ENCODE results near the gene UNC79. TPM values are rescaled to one million over a fixed set of nuclear protein-coding genes. Genes with fewer than 3 reads are reported as not detected.
A peak's percentile ranks its signal among the peaks of the same experiment; 100 is the strongest.

The UNC79 gene
- total and polyA plus RNA-seq, 4 donors, result 0.03 to 0.94 (median 0.14) TPM

DNA sequence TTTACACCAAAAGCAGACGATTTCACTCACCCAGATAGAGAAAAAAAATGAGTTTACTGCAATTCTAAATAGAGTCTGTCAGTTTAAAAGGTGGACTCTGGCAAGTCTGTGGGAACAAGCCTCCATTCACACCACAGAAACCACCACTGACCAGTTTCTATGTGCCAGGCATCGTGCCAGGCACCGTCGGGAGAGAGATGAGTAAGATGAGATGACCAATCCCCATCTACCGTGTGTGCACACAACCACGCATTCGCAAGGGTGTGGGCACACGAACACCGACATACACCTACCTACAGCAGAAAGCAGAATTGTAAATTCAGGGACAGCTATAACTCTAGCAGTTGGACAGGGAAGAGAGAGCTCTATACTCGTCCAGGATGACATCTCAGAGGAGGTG lies 299.3 kb downstream of the UNC79 start:
- Histone ChIP-seq H3K27ac (ENCODE audit: low read depth in 1 of 2, low read length in 1 of 2) (no peak overlapping the region), H3K9ac (ENCODE audit: insufficient read depth in 1 of 2, low read length in 2 of 2) (no peak overlapping the region), H3K36me3 (ENCODE audit: control insufficient read depth in 4 of 4, insufficient read depth in 4 of 4, low read length in 4 of 4) (no peaks in the 10 kb centered on the region), H3K9me3 (ENCODE audit: control insufficient read depth in 4 of 4, insufficient read depth in 3 of 4, low read length in 3 of 4) (peaks cover 0 to 3% (median 0%) of the 10 kb centered on the region in 4 donors), H3K4me3 (no peak overlapping the region), H3K27me3 (ENCODE audit: control insufficient read depth in 3 of 3, insufficient read depth in 3 of 3, low read length in 2 of 3) (no peaks in the 10 kb centered on the region), H3K4me1 (ENCODE audit: control insufficient read depth in 5 of 5, insufficient read depth in 5 of 5, low read length in 5 of 5) (no peaks in the 10 kb centered on the region)
- no peak for DNase-seq
- 81 to 90% methylated on average over 10 of the region's 10 CpGs for WGBS, 2 donors
- no peak for ATAC-seq (ENCODE audit: insufficient read depth, low FRiP score)
- TF ChIP-seq, protein P1, sequence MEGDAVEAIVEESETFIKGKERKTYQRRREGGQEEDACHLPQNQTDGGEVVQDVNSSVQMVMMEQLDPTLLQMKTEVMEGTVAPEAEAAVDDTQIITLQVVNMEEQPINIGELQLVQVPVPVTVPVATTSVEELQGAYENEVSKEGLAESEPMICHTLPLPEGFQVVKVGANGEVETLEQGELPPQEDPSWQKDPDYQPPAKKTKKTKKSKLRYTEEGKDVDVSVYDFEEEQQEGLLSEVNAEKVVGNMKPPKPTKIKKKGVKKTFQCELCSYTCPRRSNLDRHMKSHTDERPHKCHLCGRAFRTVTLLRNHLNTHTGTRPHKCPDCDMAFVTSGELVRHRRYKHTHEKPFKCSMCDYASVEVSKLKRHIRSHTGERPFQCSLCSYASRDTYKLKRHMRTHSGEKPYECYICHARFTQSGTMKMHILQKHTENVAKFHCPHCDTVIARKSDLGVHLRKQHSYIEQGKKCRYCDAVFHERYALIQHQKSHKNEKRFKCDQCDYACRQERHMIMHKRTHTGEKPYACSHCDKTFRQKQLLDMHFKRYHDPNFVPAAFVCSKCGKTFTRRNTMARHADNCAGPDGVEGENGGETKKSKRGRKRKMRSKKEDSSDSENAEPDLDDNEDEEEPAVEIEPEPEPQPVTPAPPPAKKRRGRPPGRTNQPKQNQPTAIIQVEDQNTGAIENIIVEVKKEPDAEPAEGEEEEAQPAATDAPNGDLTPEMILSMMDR (IDR thresholded peaks at IDR 0.05; ENCODE audit: control extremely low read depth, extremely low read depth), result no peak

DNA sequence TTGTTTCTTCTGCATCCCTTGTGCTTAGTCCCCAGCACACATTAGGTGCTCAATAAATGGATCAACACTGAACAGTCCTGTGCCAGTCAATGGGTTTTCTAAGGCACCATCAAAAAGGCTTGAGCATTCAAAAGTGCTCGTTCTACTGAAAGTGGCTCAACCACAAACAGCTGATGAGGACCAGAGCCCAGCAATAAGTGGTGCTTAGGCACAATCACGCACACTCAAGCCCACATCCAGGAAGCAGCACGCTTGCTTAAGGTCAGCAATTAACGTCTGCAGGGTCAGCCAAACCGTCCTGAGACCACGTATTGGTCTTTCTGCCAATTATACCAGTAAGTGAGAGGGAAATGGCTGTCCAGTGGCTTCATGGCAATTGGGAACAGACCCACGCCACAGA lies 301.0 kb downstream of the UNC79 start:
- TF ChIP-seq, protein P1 (IDR thresholded peaks at IDR 0.05; ENCODE audit: control extremely low read depth, extremely low read depth), result no peak
- ATAC-seq (ENCODE audit: insufficient read depth, low FRiP score) (peak; percentile 38), DNase-seq (no peak)
- 25 to 32% methylated on average over 7 of the region's 7 CpGs for whole genome bisulfite sequencing, 2 donors
- H3K27me3 ChIP-seq (ENCODE audit: control insufficient read depth in 3 of 3, insufficient read depth in 3 of 3, low read length in 2 of 3), result no peaks in the 10 kb centered on the region
- H3K27ac ChIP-seq (ENCODE audit: low read depth in 1 of 2, low read length in 1 of 2), result no peak overlapping the region
- H3K9ac ChIP-seq (ENCODE audit: insufficient read depth in 1 of 2, low read length in 2 of 2), result no peak overlapping the region
- no peaks in the 10 kb centered on the region for H3K9me3 ChIP-seq (ENCODE audit: control insufficient read depth in 4 of 4, insufficient read depth in 3 of 4, low read length in 3 of 4)
- H3K36me3 ChIP-seq (ENCODE audit: control insufficient read depth in 4 of 4, insufficient read depth in 4 of 4, low read length in 4 of 4), result no peaks in the 10 kb centered on the region
- no peak overlapping the region for H3K4me3 ChIP-seq
- H3K4me1 ChIP-seq (ENCODE audit: control insufficient read depth in 5 of 5, insufficient read depth in 5 of 5, low read length in 5 of 5), result no peaks in the 10 kb centered on the region

DNA sequence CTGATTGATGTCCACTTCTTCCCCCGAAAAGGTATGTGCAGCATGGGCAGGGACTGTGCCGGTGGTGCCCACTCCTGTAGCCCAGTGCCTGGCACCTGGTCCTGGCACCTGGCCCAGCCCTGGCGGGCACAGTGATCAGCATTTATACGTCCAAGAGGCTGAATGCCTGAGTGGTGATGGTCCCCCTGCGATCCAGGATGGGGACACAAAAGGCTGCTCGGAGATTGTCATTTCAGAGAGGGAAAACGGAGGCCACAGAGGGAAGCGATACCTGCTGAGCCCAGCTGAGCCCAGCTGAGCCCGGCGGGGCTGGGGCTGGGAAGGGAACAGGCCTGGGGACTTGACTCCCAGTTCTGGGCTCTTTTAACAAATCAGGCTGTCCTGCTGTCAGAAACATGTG lies 301.8 kb downstream of the UNC79 start:
- Histone ChIP-seq H3K9me3 (ENCODE audit: control insufficient read depth in 4 of 4, insufficient read depth in 3 of 4, low read length in 3 of 4) (no peaks in the 10 kb centered on the region), H3K9ac (ENCODE audit: insufficient read depth in 1 of 2, low read length in 2 of 2) (no peak overlapping the region), H3K27me3 (ENCODE audit: control insufficient read depth in 3 of 3, insufficient read depth in 3 of 3, low read length in 2 of 3) (no peaks in the 10 kb centered on the region), H3K4me1 (ENCODE audit: control insufficient read depth in 5 of 5, insufficient read depth in 5 of 5, low read length in 5 of 5) (no peaks in the 10 kb centered on the region), H3K36me3 (ENCODE audit: control insufficient read depth in 4 of 4, insufficient read depth in 4 of 4, low read length in 4 of 4) (no peaks in the 10 kb centered on the region), H3K27ac (ENCODE audit: low read depth in 1 of 2, low read length in 1 of 2) (no peak overlapping the region), H3K4me3 (no peak overlapping the region)
- TF ChIP-seq, protein P1 (IDR thresholded peaks at IDR 0.05; ENCODE audit: control extremely low read depth, extremely low read depth), result no peak
- DNase-seq (no peak), ATAC-seq (ENCODE audit: insufficient read depth, low FRiP score) (no peak)
- WGBS, 2 donors, result 80 to 87% methylated on average over 10 of the region's 10 CpGs

DNA sequence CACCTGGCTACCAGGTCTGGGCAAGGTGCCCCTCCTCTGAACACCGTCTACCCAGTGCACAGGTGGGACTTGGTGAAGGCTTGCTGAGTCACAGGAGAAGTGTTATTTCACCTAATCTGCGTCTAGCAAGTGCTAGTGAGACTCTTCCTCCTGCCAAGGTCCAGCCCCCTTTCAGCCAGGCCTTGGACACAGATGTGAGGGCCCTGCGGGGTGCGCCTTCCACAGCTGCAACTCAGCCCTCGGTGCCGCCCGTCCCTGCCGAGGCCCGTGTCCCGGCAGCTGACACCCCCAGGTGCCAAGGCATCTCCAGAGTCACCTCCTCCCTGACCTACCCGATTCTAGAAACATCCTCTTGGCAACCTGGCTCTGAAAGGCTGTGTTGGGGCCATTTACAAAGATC lies 302.5 kb downstream of the UNC79 start:
- no peaks in the 10 kb centered on the region for H3K36me3 ChIP-seq (ENCODE audit: control insufficient read depth in 4 of 4, insufficient read depth in 4 of 4, low read length in 4 of 4)
- H3K27ac ChIP-seq (ENCODE audit: low read depth in 1 of 2, low read length in 1 of 2), result no peak overlapping the region
- DNase-seq (no peak), ATAC-seq (ENCODE audit: insufficient read depth, low FRiP score) (peak; percentile 30)
- TF ChIP-seq, protein P1 (IDR thresholded peaks at IDR 0.05; ENCODE audit: control extremely low read depth, extremely low read depth), result no peak
- H3K9me3 ChIP-seq (ENCODE audit: control insufficient read depth in 4 of 4, insufficient read depth in 3 of 4, low read length in 3 of 4), result no peaks in the 10 kb centered on the region
- no peak overlapping the region for H3K9ac ChIP-seq (ENCODE audit: insufficient read depth in 1 of 2, low read length in 2 of 2)
- WGBS, 2 donors, result 61 to 65% methylated on average over 11 of the region's 11 CpGs
- no peak overlapping the region for H3K4me3 ChIP-seq
- no peaks in the 10 kb centered on the region for H3K4me1 ChIP-seq (ENCODE audit: control insufficient read depth in 5 of 5, insufficient read depth in 5 of 5, low read length in 5 of 5)
- no peaks in the 10 kb centered on the region for H3K27me3 ChIP-seq (ENCODE audit: control insufficient read depth in 3 of 3, insufficient read depth in 3 of 3, low read length in 2 of 3)

All from lung (tissue), 12 donors.